SK-N-SH (cell line): ENCODE measurements around the gene MAML3. TPM values are rescaled to one million over a fixed set of nuclear protein-coding genes. Genes with fewer than 3 reads are reported as not detected.
A peak's percentile ranks its signal among the peaks of the same experiment; 100 is the strongest.

Source experiments
- CTCF ChIA-PET: fragments of 300-600, 350-600 bp; formaldehyde crosslinking; extraction: SDS; loops from one replicate; lab custom pipeline; 2021; lab: Yijun Ruan, JAX
- POLR2A ChIA-PET: fragments of 350-600 bp; sonication (Branson Sonifier 250); formaldehyde crosslinking; extraction: SDS; loops from one replicate; lab custom pipeline; 2020; ENCODE audit warnings: antibody characterized with exemption, inconsistent platforms; lab: Yijun Ruan, JAX
- DNase-seq: peaks from one replicate; pipeline ENCODE4 v3.0.0; 2012
- H2AFZ ChIP-seq: fragments of 200-600 bp; sonication (generic); 2 replicates; pipeline ENCODE4 v1.8.1; 2016; ENCODE audit warnings: antibody characterized with exemption, mild to moderate bottlenecking, low read depth
- H3F3A ChIP-seq: fragments of 200-600 bp; sonication (generic); replicated peaks from 2 replicates; pipeline ENCODE3; 2016; ENCODE audit warnings: antibody characterized with exemption, mild to moderate bottlenecking; ENCODE audit not compliant: insufficient read depth
- H3K27ac ChIP-seq, 2 experiments: fragments of 200-500 bp in 1 of 2; fragments of 200-600 bp in 1 of 2; sonication (Bioruptor generic) in 1 of 2; sonication (generic), shearing (Covaris generic) in 1 of 2; 2 replicates each; pipeline versions ENCODE4 v1.5.1 to v1.6.1; 2014 to 2016; ENCODE audit warnings: low read depth in 2 of 2, inconsistent platforms in 1 of 2, low read length in 1 of 2, mild to moderate bottlenecking in 1 of 2, mixed read lengths in 1 of 2
- H3K27me3 ChIP-seq: fragments of 200-600 bp; sonication (generic), shearing (Covaris generic); 2 replicates; pipeline ENCODE4 v1.6.1; 2016; ENCODE audit warnings: mixed run types; ENCODE audit not compliant: insufficient read depth
- H3K36me3 ChIP-seq, 2 experiments: fragments of 200-500 bp in 1 of 2; fragments of 200-600 bp in 1 of 2; sonication (Bioruptor generic) in 1 of 2; sonication (generic) in 1 of 2; replicated peaks in 1 of 2; 2 replicates each; pipeline versions ENCODE3 to v1.5.1; 2014 to 2016; ENCODE audit warnings: low read length in 1 of 2, mild to moderate bottlenecking in 1 of 2; ENCODE audit not compliant: insufficient read depth in 2 of 2, control insufficient read depth in 1 of 2
- H3K4me1 ChIP-seq, 2 experiments: fragments of 200-500 bp in 1 of 2; fragments of 200-600 bp in 1 of 2; sonication (Bioruptor generic) in 1 of 2; sonication (generic), shearing (Covaris generic) in 1 of 2; 2 replicates each; pipeline versions ENCODE4 v1.5.1 to v1.6.1; 2014 to 2016; ENCODE audit warnings: low read depth in 1 of 2, low read length in 1 of 2, mixed run types in 1 of 2; ENCODE audit not compliant: insufficient read depth in 2 of 2, control insufficient read depth in 1 of 2
- H3K4me2 ChIP-seq: fragments of 200-600 bp; sonication (generic), shearing (Covaris generic); 2 replicates; pipeline ENCODE4 v1.6.1; 2017; ENCODE audit warnings: mixed run types
- H3K4me3 ChIP-seq, 2 experiments: fragments of 200-500 bp in 1 of 2; fragments of 200-600 bp in 1 of 2; sonication (Bioruptor generic) in 1 of 2; sonication (generic), shearing (Covaris generic) in 1 of 2; 2 replicates each; pipeline versions ENCODE4 v1.5.1 to v1.8.1; 2014 to 2016; ENCODE audit warnings: low read depth in 2 of 2, inconsistent platforms in 1 of 2, low read length in 1 of 2, mild to moderate bottlenecking in 1 of 2, mixed read lengths in 1 of 2, moderate library complexity in 1 of 2
- H3K79me2 ChIP-seq: fragments of 200-600 bp; sonication (generic); 2 replicates; pipeline ENCODE4 v1.8.1; 2017; ENCODE audit warnings: mild to moderate bottlenecking; ENCODE audit not compliant: insufficient read depth
- H3K9ac ChIP-seq: fragments of 200-600 bp; sonication (generic); 2 replicates; pipeline ENCODE4 v1.6.1; 2017; ENCODE audit warnings: mixed run types
- H3K9me2 ChIP-seq: fragments of 200-600 bp; sonication (generic); 2 replicates; pipeline ENCODE4 v1.6.1; 2017; ENCODE audit warnings: mixed run types
- H3K9me3 ChIP-seq: fragments of 200-600 bp; sonication (generic); 2 replicates; pipeline ENCODE4 v1.6.1; 2017; ENCODE audit warnings: mixed run types, mild to moderate bottlenecking, moderate library complexity
- H4K20me1 ChIP-seq: fragments of 200-600 bp; sonication (generic); 2 replicates; pipeline ENCODE4 v1.6.1; 2017; ENCODE audit warnings: mild to moderate bottlenecking, mixed run types; ENCODE audit not compliant: insufficient read depth
- ELF1 ChIP-seq: IDR thresholded peaks from 2 replicates; pipeline ENCODE4 v1.4.0; 2012
- FOXJ3 ChIP-seq: sonication (generic); formaldehyde crosslinking; IDR thresholded peaks from 2 replicates; pipeline ENCODE4 v1.5.1; 2020; ENCODE audit warnings: mild to moderate bottlenecking, missing genetic modification reagents
- FOXM1 ChIP-seq: IDR thresholded peaks from 2 replicates; pipeline ENCODE4 v1.4.0; 2012; ENCODE audit warnings: low read depth, mild to moderate bottlenecking
- MAX ChIP-seq: IDR thresholded peaks from 2 replicates; pipeline ENCODE4 v1.4.0; 2012; ENCODE audit warnings: low read depth
- MEF2A ChIP-seq: IDR thresholded peaks from 2 replicates; pipeline ENCODE4 v1.4.0; 2012; ENCODE audit warnings: low read depth, borderline replicate concordance
- MXI1 ChIP-seq: IDR thresholded peaks from 2 replicates; pipeline ENCODE4 v1.6.1; 2012; ENCODE audit warnings: mild to moderate bottlenecking, low read depth, low read length, improper control_type of control experiment
- NFIC ChIP-seq: IDR thresholded peaks from 2 replicates; pipeline ENCODE4 v1.4.0; 2012; ENCODE audit warnings: borderline replicate concordance
- NRF1 ChIP-seq: IDR thresholded peaks from 2 replicates; pipeline ENCODE4 v1.6.1; 2012; ENCODE audit warnings: low read depth, mild to moderate bottlenecking, low read length
- POLR2AphosphoS5 ChIP-seq: IDR thresholded peaks from 2 replicates; pipeline ENCODE4 v1.6.1; 2012; ENCODE audit warnings: low read depth, low read length
- RAD21 ChIP-seq: IDR thresholded peaks from 2 replicates; pipeline ENCODE4 v1.6.1; 2012; ENCODE audit warnings: mild to moderate bottlenecking, low read length
- RCOR1 ChIP-seq: fragments of 150-350 bp; IDR thresholded peaks from 2 replicates; pipeline ENCODE4 v1.6.1; 2017; ENCODE audit warnings: antibody characterized with exemption, low read length
- REST ChIP-seq: IDR thresholded peaks from 2 replicates; pipeline ENCODE4 v1.6.1; 2012; ENCODE audit warnings: mild to moderate bottlenecking, low read depth, low read length, moderate library complexity
- RXRA ChIP-seq: IDR thresholded peaks from 2 replicates; pipeline ENCODE4 v1.4.0; 2012; ENCODE audit warnings: low read depth, mild to moderate bottlenecking, borderline replicate concordance
- SIN3A ChIP-seq: IDR thresholded peaks from 2 replicates; pipeline ENCODE4 v1.6.1; 2012; ENCODE audit warnings: low read depth, mild to moderate bottlenecking, low read length, moderate library complexity, borderline replicate concordance
- SMC3 ChIP-seq: IDR thresholded peaks from 2 replicates; pipeline ENCODE4 v1.6.1; 2012; ENCODE audit warnings: low read depth, low read length, improper control_type of control experiment
- TEAD4 ChIP-seq: IDR thresholded peaks from 2 replicates; pipeline ENCODE4 v1.4.0; 2012; ENCODE audit warnings: mild to moderate bottlenecking, borderline replicate concordance; ENCODE audit not compliant: insufficient read depth
- YY1 ChIP-seq: IDR thresholded peaks from 2 replicates; pipeline ENCODE4 v1.4.0; 2012; ENCODE audit warnings: low read depth, mild to moderate bottlenecking
- WGBS: methylation state at CpG from one replicate; pipeline ENCODE4 v1.1.6; 2017; ENCODE audit warnings: low lambda C conversion rate; 5-methylcytosine and 5-hydroxymethylcytosine counted together
- polyA plus RNA-seq, 3 experiments: library from polyadenylated mRNA; depleted of rRNA; stranded (reverse); fragments of >200 nt; gene quantifications; 2 replicates each; pipeline ENCODE4 v1.2.3, GENCODE V29; 2012
- TF ChIP-seq, protein P1 (sequence below): fragments of 150-350 bp; IDR thresholded peaks from 2 replicates; pipeline ENCODE4 v1.6.1; 2017; ENCODE audit warnings: antibody characterized with exemption, low read length, low read depth, borderline replicate concordance
- TF ChIP-seq, protein P2 (sequence below): fragments of 150-350 bp; IDR thresholded peaks from 2 replicates; pipeline ENCODE4 v1.6.1; 2016; ENCODE audit warnings: mild to moderate bottlenecking, low read depth, low read length
- TF ChIP-seq, protein P3 (sequence below): IDR thresholded peaks from 2 replicates; pipeline ENCODE4; 2012

MAML3 gene
- polyA plus RNA-seq, 1 of the 3 experiments (the other 2 are of a cell fraction): 5.3 TPM

DNA sequence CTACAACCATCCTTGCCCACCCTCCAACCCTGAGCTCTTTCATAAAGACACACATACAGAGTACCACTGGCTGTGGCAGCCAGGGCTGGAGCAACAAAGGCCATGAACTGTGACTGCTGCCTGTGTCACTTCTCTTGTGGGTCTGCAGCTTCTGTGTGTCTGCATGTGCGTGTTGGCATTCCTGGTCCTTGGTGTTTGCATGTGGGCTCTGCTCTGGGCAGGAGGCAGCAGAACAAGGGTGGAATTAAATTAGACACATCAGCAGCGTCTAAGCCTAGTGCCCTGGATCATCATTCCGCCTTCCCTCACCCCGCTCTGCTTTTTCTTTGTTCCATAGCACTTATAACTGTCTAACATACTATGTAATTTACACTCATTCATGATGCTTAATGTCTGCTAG, 330.6 kb downstream of the MAML3 start:
- POLR2A ChIA-PET: interaction anchor here (0.8 to 1.6 kb wide), 3 partner anchors 9 to 36 kb away, joined by 4 read pairs; no protein-coding TSS in a partner anchor
- WGBS: 86% methylated on average over 4 of the region's 4 CpGs
- peaks cover 0 to 47% of the 10 kb centered on the region in 2 experiments; a peak in 2 of 4 replicates for H3K4me1 ChIP-seq
- H3K9me3 ChIP-seq: no peaks in the 10 kb centered on the region
- no peaks in the 10 kb centered on the region for H3K9me2 ChIP-seq
- no peak overlapping the region for H3K9ac ChIP-seq
- no peaks in the 10 kb centered on the region for H3K79me2 ChIP-seq
- H3K27ac ChIP-seq: peak overlapping the region in 1 of 2 experiments; percentile 96; a peak in 2 of 4 replicates
- H3F3A ChIP-seq: no peaks in the 10 kb centered on the region
- H4K20me1 ChIP-seq: no peaks in the 10 kb centered on the region
- no peak for DNase-seq
- peaks cover 0 to 2% of the 10 kb centered on the region in 2 experiments for H3K36me3 ChIP-seq
- no peak overlapping the region for H3K4me3 ChIP-seq
- TF ChIP-seq POLR2AphosphoS5 (no peak), MXI1 (peak; percentile 71; the same call in 1 of the 2 replicates), RAD21 (no peak; the same call in 1 of the 2 replicates), RCOR1 (peak; percentile 61; the same call in 1 of the 2 replicates), SMC3 (peak; percentile 9; the same call in 1 of the 2 replicates), FOXJ3 (CRISPR knock-in tag) (peak; percentile 68; the same call in 1 of the 2 replicates)
- TF ChIP-seq, all 33 proteins: peak for 4
- CTCF ChIA-PET: interaction anchor here (0.6 to 3.2 kb wide), 9 partner anchors 11 to 89 kb away, joined by 3 to 12 read pairs (median 3); no protein-coding TSS in a partner anchor
- H2AFZ ChIP-seq: no peak overlapping the region
- H3K27me3 ChIP-seq: no peaks in the 10 kb centered on the region
- H3K4me2 ChIP-seq: no peak overlapping the region

- 100% methylated on average over 1 of the region's 4 CpGs for WGBS
- Histone ChIP-seq H3K4me3 (no peak overlapping the region), H3K9ac (no peak overlapping the region), H3K9me2 (no peaks in the 10 kb centered on the region), H3F3A (no peaks in the 10 kb centered on the region), H3K27me3 (no peaks in the 10 kb centered on the region), H3K79me2 (no peaks in the 10 kb centered on the region), H4K20me1 (no peaks in the 10 kb centered on the region), H3K4me1 (peaks cover 0 to 53% of the 10 kb centered on the region in 2 experiments; a peak in 2 of 4 replicates), H3K9me3 (no peaks in the 10 kb centered on the region), H3K4me2 (no peak overlapping the region), H3K27ac (peak overlapping the region in 1 of 2 experiments; percentile 96; a peak in 2 of 4 replicates), H2AFZ (no peak overlapping the region), H3K36me3 (peaks cover 0 to 2% of the 10 kb centered on the region in 2 experiments)
- ChIA-PET POLR2A (interaction anchor here (0.8 to 1.6 kb wide), 3 partner anchors 8 to 35 kb away, joined by 4 read pairs; no protein-coding TSS in a partner anchor), CTCF (interaction anchor here (1.0 to 3.2 kb wide), 7 partner anchors 10 to 88 kb away, joined by 3 to 12 read pairs (median 4); no protein-coding TSS in a partner anchor)
- DNase-seq: no peak
- TF ChIP-seq ELF1 (no peak), YY1 (no peak), RXRA (no peak), MXI1 (no peak), RAD21 (no peak), RCOR1 (no peak), MAX (no peak), SMC3 (no peak), NFIC (no peak), FOXJ3 (CRISPR knock-in tag) (no peak), FOXM1 (no peak), NRF1 (no peak), MEF2A (no peak), REST (no peak), SIN3A (no peak), TEAD4 (no peak)
- TF ChIP-seq, protein P1, sequence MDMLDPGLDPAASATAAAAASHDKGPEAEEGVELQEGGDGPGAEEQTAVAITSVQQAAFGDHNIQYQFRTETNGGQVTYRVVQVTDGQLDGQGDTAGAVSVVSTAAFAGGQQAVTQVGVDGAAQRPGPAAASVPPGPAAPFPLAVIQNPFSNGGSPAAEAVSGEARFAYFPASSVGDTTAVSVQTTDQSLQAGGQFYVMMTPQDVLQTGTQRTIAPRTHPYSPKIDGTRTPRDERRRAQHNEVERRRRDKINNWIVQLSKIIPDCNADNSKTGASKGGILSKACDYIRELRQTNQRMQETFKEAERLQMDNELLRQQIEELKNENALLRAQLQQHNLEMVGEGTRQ: no peak
- TF ChIP-seq, protein P2, sequence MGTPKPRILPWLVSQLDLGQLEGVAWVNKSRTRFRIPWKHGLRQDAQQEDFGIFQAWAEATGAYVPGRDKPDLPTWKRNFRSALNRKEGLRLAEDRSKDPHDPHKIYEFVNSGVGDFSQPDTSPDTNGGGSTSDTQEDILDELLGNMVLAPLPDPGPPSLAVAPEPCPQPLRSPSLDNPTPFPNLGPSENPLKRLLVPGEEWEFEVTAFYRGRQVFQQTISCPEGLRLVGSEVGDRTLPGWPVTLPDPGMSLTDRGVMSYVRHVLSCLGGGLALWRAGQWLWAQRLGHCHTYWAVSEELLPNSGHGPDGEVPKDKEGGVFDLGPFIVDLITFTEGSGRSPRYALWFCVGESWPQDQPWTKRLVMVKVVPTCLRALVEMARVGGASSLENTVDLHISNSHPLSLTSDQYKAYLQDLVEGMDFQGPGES: no peak
- TF ChIP-seq, protein P3, sequence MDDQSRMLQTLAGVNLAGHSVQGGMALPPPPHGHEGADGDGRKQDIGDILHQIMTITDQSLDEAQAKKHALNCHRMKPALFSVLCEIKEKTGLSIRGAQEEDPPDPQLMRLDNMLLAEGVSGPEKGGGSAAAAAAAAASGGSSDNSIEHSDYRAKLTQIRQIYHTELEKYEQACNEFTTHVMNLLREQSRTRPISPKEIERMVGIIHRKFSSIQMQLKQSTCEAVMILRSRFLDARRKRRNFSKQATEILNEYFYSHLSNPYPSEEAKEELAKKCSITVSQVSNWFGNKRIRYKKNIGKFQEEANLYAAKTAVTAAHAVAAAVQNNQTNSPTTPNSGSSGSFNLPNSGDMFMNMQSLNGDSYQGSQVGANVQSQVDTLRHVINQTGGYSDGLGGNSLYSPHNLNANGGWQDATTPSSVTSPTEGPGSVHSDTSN: no peak
Measured at GRCh38 chr4:139822391-139822790, 331.6 kb downstream of the MAML3 start.
